GM21737 (cell line): ENCODE results near the gene TOX2.

Experiments
- ATAC-seq: cut with Tn5 transposase; IDR thresholded peaks from one replicate; pipeline ENCODE4 v1.9.1; 2021; ENCODE audit warnings: mild to moderate bottlenecking, moderate library complexity; ENCODE audit not compliant: unreplicated experiment

Gene TOX2

GRCh38 chr20:43914311-43915210, at the start of gene TOX2:
TSS of gene TOX2 (plus strand) at chr20:43914852. CDS start at chr20:43914892, 40 bp downstream.
- peak; percentile 44 for ATAC-seq

GRCh38 chr20:43868091-43868490, 46.6 kb upstream of the TOX2 start:
- no peak for ATAC-seq

GRCh38 chr20:43870484-43870883, 44.2 kb upstream of the TOX2 start:
- no peak for ATAC-seq

- no peak for ATAC-seq
Observed at GRCh38 chr20:43878776-43879175, 35.9 kb upstream of the TOX2 start.

GRCh38 chr20:43893930-43894329, 20.7 kb upstream of the TOX2 start:
- no peak for ATAC-seq

GRCh38 chr20:43894491-43894890, 20.2 kb upstream of the TOX2 start:
- ATAC-seq, result no peak

- ATAC-seq, result no peak
Observed at GRCh38 chr20:43895235-43895634, 19.4 kb upstream of the TOX2 start.

- ATAC-seq, result no peak
Observed at GRCh38 chr20:43899274-43900120, 15.2 kb upstream of the TOX2 start.

GRCh38 chr20:43900121-43900466, 14.6 kb upstream of the TOX2 start:
- ATAC-seq, result no peak

GRCh38 chr20:43900496-43900895, 14.2 kb upstream of the TOX2 start:
- no peak for ATAC-seq

- no peak for ATAC-seq
Observed at GRCh38 chr20:43901296-43901695, 13.4 kb upstream of the TOX2 start.

GRCh38 chr20:43903953-43904826, 10.5 kb upstream of the TOX2 start:
- no peak for ATAC-seq

GRCh38 chr20:43904827-43905177, 9.8 kb upstream of the TOX2 start:
- no peak for ATAC-seq

- ATAC-seq, result no peak
Observed at GRCh38 chr20:43906505-43907034, 8.1 kb upstream of the TOX2 start.

GRCh38 chr20:43909211-43909610, 5.4 kb upstream of the TOX2 start:
- ATAC-seq, result no peak

- no peak for ATAC-seq
Observed at GRCh38 chr20:43909720-43910119, 4.9 kb upstream of the TOX2 start.

GRCh38 chr20:43910564-43910963, 4.1 kb upstream of the TOX2 start:
- no peak for ATAC-seq

GRCh38 chr20:43911066-43911465, 3.6 kb upstream of the TOX2 start:
- ATAC-seq, result no peak

- no peak for ATAC-seq
Observed at GRCh38 chr20:43913291-43914025, 1.2 kb upstream of the TOX2 start.
